Measurements from ENCODE around the gene ANTXR1.

Gene ANTXR1

GRCh38 chr2:69188182-69188900, 175.4 kb downstream of the ANTXR1 start:
- H3K27ac ChIP-seq = peak overlapping the region; percentile 53 to 56
- intact Hi-C loops (cut with DNase I; ENCODE audit: low total_unique reads) = no loop called here
- no peak overlapping the region for H3K4me3 ChIP-seq
- H3K4me1 ChIP-seq = peaks cover 0 to 74% (median 22%) of the 10 kb centered on the region in 4 donors
- H3K27me3 ChIP-seq = no peaks in the 10 kb centered on the region
- DNase-seq = no peak
- no peaks in the 10 kb centered on the region for H3K9me3 ChIP-seq
- peaks cover 8 to 43% (median 19%) of the 10 kb centered on the region in 3 donors for H3K36me3 ChIP-seq
- TF ChIP-seq CTCF (IDR thresholded peaks at IDR 0.05) = no peak

GRCh38 chr2:69190743-69191404, 177.9 kb downstream of the ANTXR1 start:
- peak overlapping the region; percentile 53 to 67 for H3K27ac ChIP-seq
- peaks cover 0 to 69% (median 21%) of the 10 kb centered on the region in 4 donors for H3K4me1 ChIP-seq
- peaks cover 17 to 37% (median 22%) of the 10 kb centered on the region in 3 donors for H3K36me3 ChIP-seq
- no peak for TF ChIP-seq CTCF (IDR thresholded peaks at IDR 0.05)
- no peaks in the 10 kb centered on the region for H3K9me3 ChIP-seq
- H3K4me3 ChIP-seq = no peak overlapping the region
- intact Hi-C loops (cut with DNase I; ENCODE audit: low total_unique reads) = no loop called here
- no peaks in the 10 kb centered on the region for H3K27me3 ChIP-seq
- DNase-seq = no peak

GRCh38 chr2:69191634-69192033, 178.7 kb downstream of the ANTXR1 start:
- intact Hi-C loops (cut with DNase I; ENCODE audit: low total_unique reads) = no loop called here

GRCh38 chr2:69192176-69192945, 179.4 kb downstream of the ANTXR1 start:
- no peak for DNase-seq
- Histone ChIP-seq H3K4me3 (no peak overlapping the region), H3K4me1 (peaks cover 0 to 69% (median 29%) of the 10 kb centered on the region in 4 donors), H3K36me3 (peaks cover 17 to 33% (median 25%) of the 10 kb centered on the region in 3 donors), H3K27me3 (no peaks in the 10 kb centered on the region), H3K27ac (peak overlapping the region; percentile 53 to 67), H3K9me3 (no peaks in the 10 kb centered on the region)
- intact Hi-C loops (cut with DNase I; ENCODE audit: low total_unique reads) = no loop called here
- no peak for TF ChIP-seq CTCF (IDR thresholded peaks at IDR 0.05)

More at GRCh38 chr2:69191634-69192033, 178.7 kb downstream of the ANTXR1 start:
- TF ChIP-seq CTCF (IDR thresholded peaks at IDR 0.05) = no peak
- no peaks in the 10 kb centered on the region for H3K27me3 ChIP-seq
- H3K27ac ChIP-seq = peak overlapping the region; percentile 53 to 67
- DNase-seq = no peak
- no peak overlapping the region for H3K4me3 ChIP-seq
- peaks cover 17 to 29% (median 18%) of the 10 kb centered on the region in 3 donors for H3K36me3 ChIP-seq
- H3K4me1 ChIP-seq = peaks cover 0 to 69% (median 24%) of the 10 kb centered on the region in 4 donors
- no peaks in the 10 kb centered on the region for H3K9me3 ChIP-seq

- peak overlapping the region; percentile 56 to 70 for H3K27ac ChIP-seq
Observed at GRCh38 chr2:69195706-69196105, 182.7 kb downstream of the ANTXR1 start.

More at GRCh38 chr2:69195706-69196105, 182.7 kb downstream of the ANTXR1 start:
- no peak overlapping the region for H3K4me3 ChIP-seq
- intact Hi-C loops (cut with DNase I; ENCODE audit: low total_unique reads) = no loop called here
- TF ChIP-seq CTCF (IDR thresholded peaks at IDR 0.05) = no peak
- no peaks in the 10 kb centered on the region for H3K9me3 ChIP-seq
- DNase-seq = no peak
- H3K4me1 ChIP-seq = peaks cover 0 to 48% (median 19%) of the 10 kb centered on the region in 4 donors
- no peaks in the 10 kb centered on the region for H3K27me3 ChIP-seq
- peaks cover 17 to 36% (median 32%) of the 10 kb centered on the region in 3 donors for H3K36me3 ChIP-seq
